SK-N-MC (cell line): ENCODE results near the gene CACNA1S.

Experiments used
- EZH2 ChIP-seq: fragments of 200-600 bp; sonication (generic); IDR thresholded peaks from one replicate; pipeline ENCODE4 v1.6.1; 2017; ENCODE audit warnings: antibody characterized with exemption
- FOXP2 ChIP-seq: optimal IDR thresholded peaks from 2 replicates; pipeline ENCODE3; 2011; ENCODE audit warnings: mild to moderate bottlenecking, moderate library complexity; ENCODE audit not compliant: insufficient read depth; ENCODE audit errors: extremely low read length, control extremely low read depth
- POLR2AphosphoS5 ChIP-seq: IDR thresholded peaks from 2 replicates; pipeline ENCODE4 v1.6.1; 2012; ENCODE audit warnings: mild to moderate bottlenecking, low read depth, low read length, borderline replicate concordance

GRCh38 chr1:201116091-201116490 is 3.9 kb upstream of the CACNA1S start:
- TF ChIP-seq POLR2AphosphoS5 (no peak), EZH2 (no peak), FOXP2 (no peak)
